NT2/D1 (cell line): ENCODE measurements around the gene GULP1.

Source experiments
- YY1 ChIP-seq: IDR thresholded peaks from 2 replicates; pipeline ENCODE4 v1.6.1; 2011; ENCODE audit not compliant: insufficient read length, insufficient read depth
- ZNF274 ChIP-seq: IDR thresholded peaks from 2 replicates; pipeline ENCODE4 v1.6.1; 2011; ENCODE audit warnings: mild to moderate bottlenecking, low read depth, low read length

DNA sequence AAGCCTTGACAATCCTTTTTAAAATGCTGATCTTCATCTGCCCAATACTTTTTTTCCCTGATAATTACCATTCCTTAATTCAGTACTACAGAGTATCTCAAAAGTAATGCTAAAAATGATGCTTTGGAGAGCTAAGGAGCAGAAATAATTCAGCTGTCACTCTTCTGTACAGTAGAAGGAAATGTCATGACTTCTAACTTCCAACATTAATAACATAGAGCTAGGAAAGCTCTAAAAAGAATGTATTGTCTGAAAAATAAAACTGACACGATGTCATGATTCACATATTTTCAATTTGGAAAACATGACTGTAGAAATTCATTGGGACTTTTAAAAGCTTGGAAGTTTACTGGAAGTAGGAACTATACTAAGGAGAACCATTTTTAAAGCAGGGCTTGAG, 212.3 kb downstream of the GULP1 start:
- TF ChIP-seq ZNF274 (no peak), YY1 (no peak)
